ENCODE measurements around the gene FSIP1.

FSIP1 gene

GRCh38 chr15:39690881-39691634, 91.6 kb downstream of the FSIP1 start:
- Histone ChIP-seq H3K9me2 (ENCODE audit: low read depth, low read length) (no peaks in the 10 kb centered on the region), H2AFZ (ENCODE audit: low read length) (no peak overlapping the region), H3K9me3 (ENCODE audit: low read length) (no peaks in the 10 kb centered on the region)

DNA sequence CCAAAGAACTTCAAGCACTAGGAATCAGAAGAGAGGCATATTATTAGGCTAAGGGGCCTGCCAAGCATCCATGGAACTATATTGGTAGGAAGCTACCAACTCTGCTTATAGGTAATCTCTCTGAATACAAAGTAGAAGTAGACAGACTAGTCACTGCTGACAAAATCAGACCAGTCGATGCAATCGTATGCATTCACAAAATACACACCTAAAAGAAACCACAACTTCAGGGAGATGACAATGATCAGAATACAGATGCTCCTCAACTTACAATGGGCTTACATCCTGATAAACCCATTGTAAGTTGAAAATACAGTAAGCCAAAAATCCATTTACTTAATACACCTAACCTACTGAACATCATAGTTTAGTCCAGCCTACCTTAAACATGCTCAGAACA, 94.7 kb downstream of the FSIP1 start:
- H3F3A ChIP-seq (ENCODE audit: insufficient read depth, low read length): no peaks in the 10 kb centered on the region
- TF ChIP-seq, protein P1, sequence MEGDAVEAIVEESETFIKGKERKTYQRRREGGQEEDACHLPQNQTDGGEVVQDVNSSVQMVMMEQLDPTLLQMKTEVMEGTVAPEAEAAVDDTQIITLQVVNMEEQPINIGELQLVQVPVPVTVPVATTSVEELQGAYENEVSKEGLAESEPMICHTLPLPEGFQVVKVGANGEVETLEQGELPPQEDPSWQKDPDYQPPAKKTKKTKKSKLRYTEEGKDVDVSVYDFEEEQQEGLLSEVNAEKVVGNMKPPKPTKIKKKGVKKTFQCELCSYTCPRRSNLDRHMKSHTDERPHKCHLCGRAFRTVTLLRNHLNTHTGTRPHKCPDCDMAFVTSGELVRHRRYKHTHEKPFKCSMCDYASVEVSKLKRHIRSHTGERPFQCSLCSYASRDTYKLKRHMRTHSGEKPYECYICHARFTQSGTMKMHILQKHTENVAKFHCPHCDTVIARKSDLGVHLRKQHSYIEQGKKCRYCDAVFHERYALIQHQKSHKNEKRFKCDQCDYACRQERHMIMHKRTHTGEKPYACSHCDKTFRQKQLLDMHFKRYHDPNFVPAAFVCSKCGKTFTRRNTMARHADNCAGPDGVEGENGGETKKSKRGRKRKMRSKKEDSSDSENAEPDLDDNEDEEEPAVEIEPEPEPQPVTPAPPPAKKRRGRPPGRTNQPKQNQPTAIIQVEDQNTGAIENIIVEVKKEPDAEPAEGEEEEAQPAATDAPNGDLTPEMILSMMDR (IDR thresholded peaks at IDR 0.05; ENCODE audit: low read length): no peak
- no peak for TF ChIP-seq EZH2 (IDR thresholded peaks at IDR 0.05; ENCODE audit: borderline replicate concordance, low read length)

More at GRCh38 chr15:39690881-39691634, 91.6 kb downstream of the FSIP1 start:
- Histone ChIP-seq H3K36me3 (ENCODE audit: insufficient read depth, low read length) (no peaks in the 10 kb centered on the region), H3K4me2 (ENCODE audit: low read length) (no peak overlapping the region), H3K4me1 (ENCODE audit: insufficient read depth, low read length, severe bottlenecking) (no peaks in the 10 kb centered on the region), H3K4me3 (ENCODE audit: low read depth, low read length, poor library complexity, severe bottlenecking) (no peak overlapping the region), H4K20me1 (ENCODE audit: insufficient read depth, low read length) (no peaks in the 10 kb centered on the region), H3K79me2 (ENCODE audit: insufficient read depth, low read length) (no peaks in the 10 kb centered on the region), H3K27ac (ENCODE audit: low read depth, low read length, poor library complexity, severe bottlenecking) (no peak overlapping the region), H3K9ac (ENCODE audit: low read length) (no peak overlapping the region), H3K27me3 (ENCODE audit: insufficient read depth, low read length) (no peaks in the 10 kb centered on the region), H3F3A (ENCODE audit: insufficient read depth, low read length) (no peaks in the 10 kb centered on the region)
- no peak for TF ChIP-seq EZH2 (IDR thresholded peaks at IDR 0.05; ENCODE audit: borderline replicate concordance, low read length)
- TF ChIP-seq, protein P1 (IDR thresholded peaks at IDR 0.05; ENCODE audit: low read length): no peak

GRCh38 chr15:39685999-39686613, 96.5 kb downstream of the FSIP1 start:
- Histone ChIP-seq H3K9me2 (ENCODE audit: low read depth, low read length) (no peaks in the 10 kb centered on the region), H3K4me3 (ENCODE audit: low read depth, low read length, poor library complexity, severe bottlenecking) (no peak overlapping the region), H3K9me3 (ENCODE audit: low read length) (no peaks in the 10 kb centered on the region), H2AFZ (ENCODE audit: low read length) (no peak overlapping the region), H3K27ac (ENCODE audit: low read depth, low read length, poor library complexity, severe bottlenecking) (no peak overlapping the region), H3K9ac (ENCODE audit: low read length) (no peak overlapping the region), H3K79me2 (ENCODE audit: insufficient read depth, low read length) (no peaks in the 10 kb centered on the region), H3K27me3 (ENCODE audit: insufficient read depth, low read length) (no peaks in the 10 kb centered on the region), H3F3A (ENCODE audit: insufficient read depth, low read length) (no peaks in the 10 kb centered on the region), H3K4me1 (ENCODE audit: insufficient read depth, low read length, severe bottlenecking) (no peaks in the 10 kb centered on the region), H4K20me1 (ENCODE audit: insufficient read depth, low read length) (no peaks in the 10 kb centered on the region), H3K4me2 (ENCODE audit: low read length) (no peak overlapping the region), H3K36me3 (ENCODE audit: insufficient read depth, low read length) (no peaks in the 10 kb centered on the region)
- TF ChIP-seq, protein P1 (IDR thresholded peaks at IDR 0.05; ENCODE audit: low read length): peak; percentile 76
- TF ChIP-seq EZH2 (IDR thresholded peaks at IDR 0.05; ENCODE audit: borderline replicate concordance, low read length): no peak

More for the DNA sequence above, 94.7 kb downstream of the FSIP1 start:
- no peaks in the 10 kb centered on the region for H4K20me1 ChIP-seq (ENCODE audit: insufficient read depth, low read length)
- no peaks in the 10 kb centered on the region for H3K79me2 ChIP-seq (ENCODE audit: insufficient read depth, low read length)
- H3K36me3 ChIP-seq (ENCODE audit: insufficient read depth, low read length): no peaks in the 10 kb centered on the region
- H3K27me3 ChIP-seq (ENCODE audit: insufficient read depth, low read length): no peaks in the 10 kb centered on the region
- no peak overlapping the region for H3K9ac ChIP-seq (ENCODE audit: low read length)
- no peaks in the 10 kb centered on the region for H3K9me3 ChIP-seq (ENCODE audit: low read length)
- no peak overlapping the region for H3K27ac ChIP-seq (ENCODE audit: low read depth, low read length, poor library complexity, severe bottlenecking)
- H3K9me2 ChIP-seq (ENCODE audit: low read depth, low read length): no peaks in the 10 kb centered on the region
- H2AFZ ChIP-seq (ENCODE audit: low read length): no peak overlapping the region
- H3K4me3 ChIP-seq (ENCODE audit: low read depth, low read length, poor library complexity, severe bottlenecking): no peak overlapping the region
- no peaks in the 10 kb centered on the region for H3K4me1 ChIP-seq (ENCODE audit: insufficient read depth, low read length, severe bottlenecking)
- H3K4me2 ChIP-seq (ENCODE audit: low read length): no peak overlapping the region
